ENCODE results near the gene SLC16A1.

DNA sequence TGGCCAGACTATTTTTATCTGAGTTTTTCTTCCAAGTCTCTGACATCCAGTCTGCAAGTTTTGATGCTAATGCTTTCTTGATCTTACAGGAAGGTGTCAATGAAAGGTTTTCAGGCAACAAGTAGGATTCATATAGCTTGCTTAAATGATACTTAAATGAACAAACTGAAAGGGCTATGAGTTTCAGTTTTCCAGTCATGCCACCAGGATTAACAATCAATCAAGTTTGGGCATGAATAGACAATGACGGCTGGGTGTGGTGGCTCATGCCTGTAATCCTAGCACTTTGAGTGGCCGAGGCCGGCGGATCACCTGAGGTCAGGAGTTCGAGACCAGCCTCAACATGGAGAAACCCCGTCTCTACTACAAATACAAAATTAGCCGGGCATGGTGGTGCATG is 34.3 kb upstream of the SLC16A1 start:
- no peak for TF ChIP-seq ZNF384 (IDR thresholded peaks at IDR 0.05; ENCODE audit: borderline replicate concordance, low read depth, low read length)
- TF ChIP-seq EP300 (IDR thresholded peaks at IDR 0.05; ENCODE audit: borderline replicate concordance in 1 of 2, control insufficient read depth in 1 of 2, low read depth in 2 of 2, low read length in 2 of 2) = no peak
- no peak for TF ChIP-seq NR2C2 (IDR thresholded peaks at IDR 0.05; ENCODE audit: borderline replicate concordance, control insufficient read depth, insufficient read length, low read depth)
- no peak for TF ChIP-seq CBX3 (IDR thresholded peaks at IDR 0.05; ENCODE audit: borderline replicate concordance, low read depth)
- no peak for TF ChIP-seq SRF (IDR thresholded peaks at IDR 0.05; ENCODE audit: low read depth in 2 of 2, low read length in 2 of 2)
- no peak for TF ChIP-seq POLR2AphosphoS5 (IDR thresholded peaks at IDR 0.05; ENCODE audit: low read length)
- TF ChIP-seq, protein P1, sequence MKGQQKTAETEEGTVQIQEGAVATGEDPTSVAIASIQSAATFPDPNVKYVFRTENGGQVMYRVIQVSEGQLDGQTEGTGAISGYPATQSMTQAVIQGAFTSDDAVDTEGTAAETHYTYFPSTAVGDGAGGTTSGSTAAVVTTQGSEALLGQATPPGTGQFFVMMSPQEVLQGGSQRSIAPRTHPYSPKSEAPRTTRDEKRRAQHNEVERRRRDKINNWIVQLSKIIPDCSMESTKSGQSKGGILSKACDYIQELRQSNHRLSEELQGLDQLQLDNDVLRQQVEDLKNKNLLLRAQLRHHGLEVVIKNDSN (IDR thresholded peaks at IDR 0.05; ENCODE audit: borderline replicate concordance, extremely low read length, insufficient read depth, low read depth, low read length) = no peak
- TF ChIP-seq, protein P2, sequence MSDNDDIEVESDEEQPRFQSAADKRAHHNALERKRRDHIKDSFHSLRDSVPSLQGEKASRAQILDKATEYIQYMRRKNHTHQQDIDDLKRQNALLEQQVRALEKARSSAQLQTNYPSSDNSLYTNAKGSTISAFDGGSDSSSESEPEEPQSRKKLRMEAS (IDR thresholded peaks at IDR 0.05; ENCODE audit: low read depth, low read length) = no peak
- no peak for TF ChIP-seq EZH2 (IDR thresholded peaks at IDR 0.05; ENCODE audit: borderline replicate concordance, control insufficient read depth, low read depth, low read length)
- no peak for TF ChIP-seq ZNF274 (IDR thresholded peaks at IDR 0.05; ENCODE audit: insufficient read depth, insufficient read length)
- TF ChIP-seq TCF7 (IDR thresholded peaks at IDR 0.05; ENCODE audit: borderline replicate concordance) = no peak
- TF ChIP-seq ZZZ3 (IDR thresholded peaks at IDR 0.05; ENCODE audit: control insufficient read depth, insufficient read length, low read depth) = no peak
- TF ChIP-seq, protein P3, sequence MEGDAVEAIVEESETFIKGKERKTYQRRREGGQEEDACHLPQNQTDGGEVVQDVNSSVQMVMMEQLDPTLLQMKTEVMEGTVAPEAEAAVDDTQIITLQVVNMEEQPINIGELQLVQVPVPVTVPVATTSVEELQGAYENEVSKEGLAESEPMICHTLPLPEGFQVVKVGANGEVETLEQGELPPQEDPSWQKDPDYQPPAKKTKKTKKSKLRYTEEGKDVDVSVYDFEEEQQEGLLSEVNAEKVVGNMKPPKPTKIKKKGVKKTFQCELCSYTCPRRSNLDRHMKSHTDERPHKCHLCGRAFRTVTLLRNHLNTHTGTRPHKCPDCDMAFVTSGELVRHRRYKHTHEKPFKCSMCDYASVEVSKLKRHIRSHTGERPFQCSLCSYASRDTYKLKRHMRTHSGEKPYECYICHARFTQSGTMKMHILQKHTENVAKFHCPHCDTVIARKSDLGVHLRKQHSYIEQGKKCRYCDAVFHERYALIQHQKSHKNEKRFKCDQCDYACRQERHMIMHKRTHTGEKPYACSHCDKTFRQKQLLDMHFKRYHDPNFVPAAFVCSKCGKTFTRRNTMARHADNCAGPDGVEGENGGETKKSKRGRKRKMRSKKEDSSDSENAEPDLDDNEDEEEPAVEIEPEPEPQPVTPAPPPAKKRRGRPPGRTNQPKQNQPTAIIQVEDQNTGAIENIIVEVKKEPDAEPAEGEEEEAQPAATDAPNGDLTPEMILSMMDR (IDR thresholded peaks at IDR 0.05 in 2 of 3, conservative IDR thresholded peaks at IDR 0.05 in 1 of 3; ENCODE audit: control insufficient read depth in 2 of 3, extremely low read depth in 1 of 3, insufficient read depth in 1 of 3, low read depth in 3 of 3, low read length in 3 of 3) = no peak
- TF ChIP-seq, protein P4, sequence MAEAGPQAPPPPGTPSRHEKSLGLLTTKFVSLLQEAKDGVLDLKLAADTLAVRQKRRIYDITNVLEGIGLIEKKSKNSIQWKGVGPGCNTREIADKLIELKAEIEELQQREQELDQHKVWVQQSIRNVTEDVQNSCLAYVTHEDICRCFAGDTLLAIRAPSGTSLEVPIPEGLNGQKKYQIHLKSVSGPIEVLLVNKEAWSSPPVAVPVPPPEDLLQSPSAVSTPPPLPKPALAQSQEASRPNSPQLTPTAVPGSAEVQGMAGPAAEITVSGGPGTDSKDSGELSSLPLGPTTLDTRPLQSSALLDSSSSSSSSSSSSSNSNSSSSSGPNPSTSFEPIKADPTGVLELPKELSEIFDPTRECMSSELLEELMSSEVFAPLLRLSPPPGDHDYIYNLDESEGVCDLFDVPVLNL (IDR thresholded peaks at IDR 0.05; ENCODE audit: low read depth, low read length) = no peak
